Measurements from ENCODE around the gene CYP4V2.

Gene CYP4V2

GRCh38 chr4:186258216-186258811 lies 66.9 kb downstream of the CYP4V2 start:
- no peak for TF ChIP-seq CTCF (IDR thresholded peaks at IDR 0.05; ENCODE audit: unreplicated experiment in 3 of 3)
- H3K4me3 Mint-ChIP-seq, result no peak overlapping the region
- no peak overlapping the region for H3K27ac Mint-ChIP-seq
- H3K27me3 Mint-ChIP-seq (ENCODE audit: low read depth), result peaks cover 4% of the 10 kb centered on the region
- H3K36me3 Mint-ChIP-seq (ENCODE audit: low read depth), result no peaks in the 10 kb centered on the region
- H3K4me1 Mint-ChIP-seq, result no peaks in the 10 kb centered on the region
- no peaks in the 10 kb centered on the region for H3K9me3 Mint-ChIP-seq

GRCh38 chr4:186260117-186260503 lies 68.7 kb downstream of the CYP4V2 start:
- peaks cover 6% of the 10 kb centered on the region for H3K4me1 Mint-ChIP-seq
- no peak for TF ChIP-seq CTCF (IDR thresholded peaks at IDR 0.05; ENCODE audit: unreplicated experiment in 3 of 3)
- H3K27ac Mint-ChIP-seq, result no peak overlapping the region
- no peaks in the 10 kb centered on the region for H3K9me3 Mint-ChIP-seq
- H3K4me3 Mint-ChIP-seq, result no peak overlapping the region
- no peaks in the 10 kb centered on the region for H3K36me3 Mint-ChIP-seq (ENCODE audit: low read depth)
- H3K27me3 Mint-ChIP-seq (ENCODE audit: low read depth), result peaks cover 4% of the 10 kb centered on the region

All from nephron (organoid).